ENCODE data around the gene LRAT. TPM values are rescaled to one million over a fixed set of nuclear protein-coding genes. Genes with fewer than 3 reads are reported as not detected.
A peak's percentile ranks its signal among the peaks of the same experiment; 100 is the strongest.

LRAT gene
- total RNA-seq, 1 donor from 2014 or later: 0.94 TPM

GRCh38 chr4:154727540-154727939 lies 16.3 kb upstream of the LRAT start:
- Histone ChIP-seq H3K4me3 (no peak overlapping the region), H3K9ac (no peak overlapping the region)

GRCh38 chr4:154731756-154732155 lies 12.0 kb upstream of the LRAT start:
- H3K27me3 ChIP-seq: no peaks in the 10 kb centered on the region
- H2AFZ ChIP-seq (replicated peaks): no peak overlapping the region
- H3K4me3 Mint-ChIP-seq: no peak overlapping the region
- no peaks in the 10 kb centered on the region for H3K36me3 ChIP-seq
- no peak overlapping the region for H3K27ac Mint-ChIP-seq
- DNase-seq (ENCODE audit: low spot score): no peak
- H3K9me3 ChIP-seq (ENCODE audit: low read depth): no peaks in the 10 kb centered on the region
- H3K4me1 ChIP-seq: no peaks in the 10 kb centered on the region
- TF ChIP-seq, protein P1, sequence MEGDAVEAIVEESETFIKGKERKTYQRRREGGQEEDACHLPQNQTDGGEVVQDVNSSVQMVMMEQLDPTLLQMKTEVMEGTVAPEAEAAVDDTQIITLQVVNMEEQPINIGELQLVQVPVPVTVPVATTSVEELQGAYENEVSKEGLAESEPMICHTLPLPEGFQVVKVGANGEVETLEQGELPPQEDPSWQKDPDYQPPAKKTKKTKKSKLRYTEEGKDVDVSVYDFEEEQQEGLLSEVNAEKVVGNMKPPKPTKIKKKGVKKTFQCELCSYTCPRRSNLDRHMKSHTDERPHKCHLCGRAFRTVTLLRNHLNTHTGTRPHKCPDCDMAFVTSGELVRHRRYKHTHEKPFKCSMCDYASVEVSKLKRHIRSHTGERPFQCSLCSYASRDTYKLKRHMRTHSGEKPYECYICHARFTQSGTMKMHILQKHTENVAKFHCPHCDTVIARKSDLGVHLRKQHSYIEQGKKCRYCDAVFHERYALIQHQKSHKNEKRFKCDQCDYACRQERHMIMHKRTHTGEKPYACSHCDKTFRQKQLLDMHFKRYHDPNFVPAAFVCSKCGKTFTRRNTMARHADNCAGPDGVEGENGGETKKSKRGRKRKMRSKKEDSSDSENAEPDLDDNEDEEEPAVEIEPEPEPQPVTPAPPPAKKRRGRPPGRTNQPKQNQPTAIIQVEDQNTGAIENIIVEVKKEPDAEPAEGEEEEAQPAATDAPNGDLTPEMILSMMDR (IDR thresholded peaks at IDR 0.05): no peak
- TF ChIP-seq EZH2phosphoT487 (IDR thresholded peaks at IDR 0.05) (no peak), EZH2 (IDR thresholded peaks at IDR 0.05) (no peak)
- H3K4me3 ChIP-seq: no peak overlapping the region
- H3K27ac ChIP-seq: no peak overlapping the region
- H3K36me3 Mint-ChIP-seq: no peaks in the 10 kb centered on the region
- no peaks in the 10 kb centered on the region for H4K20me1 ChIP-seq (ENCODE audit: low read depth)
- H3K4me2 ChIP-seq: no peak overlapping the region
- H3K9me3 Mint-ChIP-seq: no peaks in the 10 kb centered on the region
- H3K9ac ChIP-seq: no peak overlapping the region
- H3K79me2 ChIP-seq (ENCODE audit: low read depth): no peaks in the 10 kb centered on the region
- no peaks in the 10 kb centered on the region for H3F3A ChIP-seq (ENCODE audit: low read depth)
- no peaks in the 10 kb centered on the region for H3K27me3 Mint-ChIP-seq (ENCODE audit: insufficient read depth, low read depth)
- peaks cover 14% of the 10 kb centered on the region for H3K4me1 Mint-ChIP-seq

More at GRCh38 chr4:154727540-154727939, 16.3 kb upstream of the LRAT start:
- Histone ChIP-seq H3K27ac (no peak overlapping the region), H3K36me3 (no peaks in the 10 kb centered on the region), H3K4me1 (no peaks in the 10 kb centered on the region), H3K79me2 (ENCODE audit: low read depth) (no peaks in the 10 kb centered on the region), H4K20me1 (ENCODE audit: low read depth) (no peaks in the 10 kb centered on the region), H3F3A (ENCODE audit: low read depth) (no peaks in the 10 kb centered on the region), H3K27me3 (no peaks in the 10 kb centered on the region), H3K9me3 (ENCODE audit: low read depth) (no peaks in the 10 kb centered on the region), H3K4me2 (no peak overlapping the region), H2AFZ (replicated peaks) (no peak overlapping the region)
- Mint-ChIP-seq H3K36me3 (no peaks in the 10 kb centered on the region), H3K4me3 (peak overlapping the region; percentile 57), H3K27me3 (ENCODE audit: insufficient read depth, low read depth) (peaks cover 4% of the 10 kb centered on the region), H3K9me3 (no peaks in the 10 kb centered on the region), H3K27ac (no peak overlapping the region), H3K4me1 (peaks cover 22% of the 10 kb centered on the region)
- TF ChIP-seq EZH2 (IDR thresholded peaks at IDR 0.05) (no peak), EZH2phosphoT487 (IDR thresholded peaks at IDR 0.05) (no peak)
- TF ChIP-seq, protein P1 (IDR thresholded peaks at IDR 0.05): no peak
- no peak for DNase-seq (ENCODE audit: low spot score)

GRCh38 chr4:154732669-154733068 lies 11.1 kb upstream of the LRAT start:
- no peaks in the 10 kb centered on the region for H3K27me3 ChIP-seq
- no peaks in the 10 kb centered on the region for H3K9me3 Mint-ChIP-seq
- H3K4me3 Mint-ChIP-seq: no peak overlapping the region
- no peak overlapping the region for H3K27ac ChIP-seq
- H3K27me3 Mint-ChIP-seq (ENCODE audit: insufficient read depth, low read depth): no peaks in the 10 kb centered on the region
- no peaks in the 10 kb centered on the region for H3F3A ChIP-seq (ENCODE audit: low read depth)
- DNase-seq (ENCODE audit: low spot score): no peak
- no peaks in the 10 kb centered on the region for H3K9me3 ChIP-seq (ENCODE audit: low read depth)
- H3K9ac ChIP-seq: no peak overlapping the region
- H3K36me3 Mint-ChIP-seq: no peaks in the 10 kb centered on the region
- no peaks in the 10 kb centered on the region for H3K36me3 ChIP-seq
- no peaks in the 10 kb centered on the region for H3K79me2 ChIP-seq (ENCODE audit: low read depth)
- TF ChIP-seq, protein P1 (IDR thresholded peaks at IDR 0.05): no peak
- TF ChIP-seq EZH2 (IDR thresholded peaks at IDR 0.05) (no peak), EZH2phosphoT487 (IDR thresholded peaks at IDR 0.05) (no peak)
- no peaks in the 10 kb centered on the region for H3K4me1 ChIP-seq
- H3K27ac Mint-ChIP-seq: no peak overlapping the region
- no peak overlapping the region for H3K4me2 ChIP-seq
- no peak overlapping the region for H2AFZ ChIP-seq (replicated peaks)
- H4K20me1 ChIP-seq (ENCODE audit: low read depth): no peaks in the 10 kb centered on the region
- H3K4me1 Mint-ChIP-seq: peaks cover 6% of the 10 kb centered on the region
- H3K4me3 ChIP-seq: no peak overlapping the region

Measured in neural progenitor cell (in vitro differentiated cells).